Hepatocyte (in vitro differentiated cells): ENCODE data around the gene COX6B1.

Source experiments
- CTCF ChIP-seq: fragments of 200-600 bp; sonication (generic); IDR thresholded peaks from 2 replicates; pipeline ENCODE4 v1.5.1; 2016; ENCODE audit warnings: antibody characterized with exemption, mild to moderate bottlenecking; ENCODE audit not compliant: poor library complexity
- EZH2 ChIP-seq: fragments of 200-600 bp; sonication (generic); IDR thresholded peaks from 2 replicates; pipeline ENCODE4 v1.6.1; 2016; ENCODE audit warnings: antibody characterized with exemption, mild to moderate bottlenecking, borderline replicate concordance
- EZH2phosphoT487 ChIP-seq: fragments of 200-600 bp; sonication (generic); IDR thresholded peaks from one replicate; pipeline ENCODE4 v1.6.1; 2018; ENCODE audit warnings: antibody characterized with exemption, mild to moderate bottlenecking, low read depth, moderate library complexity; ENCODE audit not compliant: unreplicated experiment, severe bottlenecking

- TF ChIP-seq CTCF (no peak), EZH2 (no peak), EZH2phosphoT487 (no peak)
Observed at GRCh38 chr19:35696835-35697234, 48.7 kb downstream of the COX6B1 start.
